ENCODE measurements around the gene TM4SF1. TPM values are rescaled to one million over a fixed set of nuclear protein-coding genes. Genes with fewer than 3 reads are reported as not detected.
"Not testable (repeated sequence)": the region's sequence is repeated elsewhere in the genome, so short reads cannot be mapped to it uniquely, and the experiment has no call there.

TM4SF1 gene
- polyA plus RNA-seq, 3 donors: 58.8 to 78.1 (median 59.2) TPM

DNA sequence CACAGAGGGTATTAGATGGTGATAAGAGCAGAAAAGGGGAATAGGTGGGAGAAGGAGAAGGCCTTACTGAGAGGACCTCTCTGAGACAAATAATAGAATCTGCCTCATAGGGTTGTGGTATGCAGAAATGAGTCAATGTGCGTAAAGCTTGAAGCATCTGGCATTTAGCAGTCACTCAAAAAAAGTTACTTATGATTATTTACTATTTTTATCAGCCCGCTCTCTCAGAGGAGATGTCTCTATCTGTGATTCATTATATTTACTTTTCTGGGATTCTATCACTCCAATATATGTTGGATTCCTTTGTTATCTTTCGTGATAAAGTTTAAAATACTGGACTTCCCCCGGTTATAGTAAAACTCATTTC lies 4.6 kb upstream of the TM4SF1 start:
- no peak for DNase-seq (ENCODE audit: extremely low read depth in 1 of 11, low read depth in 9 of 11, low spot score in 4 of 11)

GRCh38 chr3:149381173-149382100 lies 4.0 kb upstream of the TM4SF1 start:
- DNase-seq (ENCODE audit: extremely low read depth in 1 of 11, low read depth in 9 of 11, low spot score in 4 of 11): no peak

DNA sequence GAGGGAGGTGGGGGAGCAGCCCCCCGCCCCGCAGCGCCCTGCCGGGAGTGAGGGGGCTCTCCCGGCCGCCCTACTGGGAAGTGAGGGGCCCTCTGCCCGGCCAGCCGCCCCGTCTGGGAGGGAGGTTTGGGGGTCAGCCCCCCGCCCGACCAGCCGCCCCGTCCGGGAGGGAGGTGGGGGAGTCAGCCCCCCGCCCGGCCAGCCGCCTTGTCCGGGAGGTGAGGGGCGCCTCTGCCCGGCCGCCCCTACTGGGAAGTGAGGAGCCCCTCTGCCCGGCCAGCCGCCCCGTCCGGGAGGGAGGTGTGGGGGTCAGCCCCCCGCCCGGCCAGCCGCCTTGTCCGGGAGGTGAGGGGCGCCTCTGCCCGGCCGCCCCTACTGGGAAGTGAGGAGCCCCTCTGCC lies 2.8 kb upstream of the TM4SF1 start:
- not testable (repeated sequence) for DNase-seq (ENCODE audit: extremely low read depth in 1 of 11, low read depth in 9 of 11, low spot score in 4 of 11)

- no peak for DNase-seq (ENCODE audit: extremely low read depth in 1 of 11, low read depth in 9 of 11, low spot score in 4 of 11)
These were observed 1.2 kb upstream of the TM4SF1 start for GRCh38 chr3:149378478-149379309.

GRCh38 chr3:149376718-149377407 lies 586 bp downstream of the TM4SF1 start:
- peak in 1 of 11 donors; percentile 29 for DNase-seq (ENCODE audit: extremely low read depth in 1 of 11, low read depth in 9 of 11, low spot score in 4 of 11)

- no peak for DNase-seq (ENCODE audit: extremely low read depth in 1 of 11, low read depth in 9 of 11, low spot score in 4 of 11)
These were observed 1.8 kb downstream of the TM4SF1 start for GRCh38 chr3:149375501-149376196.

DNA sequence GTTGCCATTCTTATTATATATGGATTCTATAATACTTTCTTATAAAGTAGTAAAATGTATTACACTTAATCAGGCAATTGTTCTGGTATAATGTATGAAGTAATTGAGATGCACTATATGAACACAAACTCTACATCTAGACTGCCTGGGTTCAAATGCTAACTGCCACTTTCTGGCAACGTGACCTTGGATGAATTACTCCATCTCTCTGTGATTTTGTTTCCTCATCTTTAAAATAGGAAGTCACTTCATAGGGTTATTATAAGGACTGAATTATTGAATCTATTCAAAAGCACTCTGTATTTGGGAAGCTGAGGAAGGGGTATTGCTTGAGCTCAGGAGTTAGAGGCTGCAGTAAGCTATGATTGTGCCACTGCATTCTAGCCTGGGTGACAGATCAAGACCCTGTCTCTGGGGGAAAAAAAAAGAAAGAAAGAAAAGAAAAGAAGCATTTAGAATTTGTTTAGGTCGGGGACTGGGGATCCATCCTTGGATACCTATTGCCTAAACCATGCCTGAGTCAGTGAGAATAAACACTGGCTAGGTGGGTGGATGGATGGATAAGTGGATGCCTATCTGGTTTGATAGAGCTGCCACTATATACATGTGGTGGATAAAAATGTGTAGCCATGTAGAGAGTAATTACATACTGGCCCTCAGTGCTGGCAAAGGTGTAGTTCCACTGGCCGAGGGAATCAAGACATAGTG lies 2.5 kb downstream of the TM4SF1 start:
- no peak for DNase-seq (ENCODE audit: extremely low read depth in 1 of 11, low read depth in 9 of 11, low spot score in 4 of 11)

- DNase-seq (ENCODE audit: extremely low read depth in 1 of 11, low read depth in 9 of 11, low spot score in 4 of 11): no peak
These were observed 3.1 kb downstream of the TM4SF1 start for GRCh38 chr3:149374391-149374790.

- no peak for DNase-seq (ENCODE audit: extremely low read depth in 1 of 11, low read depth in 9 of 11, low spot score in 4 of 11)
These were observed 4.0 kb downstream of the TM4SF1 start for GRCh38 chr3:149373235-149374125.

GRCh38 chr3:149371723-149372114 lies 5.7 kb downstream of the TM4SF1 start:
- no peak for DNase-seq (ENCODE audit: extremely low read depth in 1 of 11, low read depth in 9 of 11, low spot score in 4 of 11)

DNA sequence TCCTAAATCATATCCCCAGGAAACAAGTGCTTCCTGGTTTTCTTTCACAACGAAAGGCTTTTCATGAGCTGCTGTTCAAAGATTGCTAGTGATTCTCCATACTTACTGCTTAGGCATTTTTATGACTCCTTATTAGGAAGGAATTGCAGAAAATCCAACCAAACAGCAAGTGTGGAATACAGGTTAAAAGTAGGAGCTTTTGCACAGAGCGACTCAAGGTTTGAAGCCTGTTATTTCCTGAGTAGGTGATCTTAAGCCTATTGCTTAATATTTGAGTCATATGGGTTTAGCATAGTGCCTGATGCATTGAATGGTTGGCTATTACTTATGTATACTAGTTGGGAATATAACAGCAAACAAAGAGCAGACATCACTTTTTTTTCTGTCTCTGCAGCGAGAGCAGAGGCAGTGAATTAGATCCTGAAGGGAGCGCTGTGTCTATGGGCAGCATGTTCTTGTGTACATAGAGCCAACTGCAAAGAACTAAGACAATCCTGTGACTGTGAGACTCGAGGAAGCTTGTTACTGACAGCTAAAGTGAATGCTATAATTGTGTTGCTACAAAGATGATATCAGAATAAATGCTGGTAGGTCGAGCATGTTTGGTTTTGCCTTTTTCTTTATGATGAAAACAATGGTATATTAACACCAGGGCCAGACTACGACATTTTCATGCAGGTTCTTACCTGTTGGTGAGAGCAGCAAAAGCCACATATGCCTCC lies 6.3 kb downstream of the TM4SF1 start:
- no peak for DNase-seq (ENCODE audit: extremely low read depth in 1 of 11, low read depth in 9 of 11, low spot score in 4 of 11)

DNA sequence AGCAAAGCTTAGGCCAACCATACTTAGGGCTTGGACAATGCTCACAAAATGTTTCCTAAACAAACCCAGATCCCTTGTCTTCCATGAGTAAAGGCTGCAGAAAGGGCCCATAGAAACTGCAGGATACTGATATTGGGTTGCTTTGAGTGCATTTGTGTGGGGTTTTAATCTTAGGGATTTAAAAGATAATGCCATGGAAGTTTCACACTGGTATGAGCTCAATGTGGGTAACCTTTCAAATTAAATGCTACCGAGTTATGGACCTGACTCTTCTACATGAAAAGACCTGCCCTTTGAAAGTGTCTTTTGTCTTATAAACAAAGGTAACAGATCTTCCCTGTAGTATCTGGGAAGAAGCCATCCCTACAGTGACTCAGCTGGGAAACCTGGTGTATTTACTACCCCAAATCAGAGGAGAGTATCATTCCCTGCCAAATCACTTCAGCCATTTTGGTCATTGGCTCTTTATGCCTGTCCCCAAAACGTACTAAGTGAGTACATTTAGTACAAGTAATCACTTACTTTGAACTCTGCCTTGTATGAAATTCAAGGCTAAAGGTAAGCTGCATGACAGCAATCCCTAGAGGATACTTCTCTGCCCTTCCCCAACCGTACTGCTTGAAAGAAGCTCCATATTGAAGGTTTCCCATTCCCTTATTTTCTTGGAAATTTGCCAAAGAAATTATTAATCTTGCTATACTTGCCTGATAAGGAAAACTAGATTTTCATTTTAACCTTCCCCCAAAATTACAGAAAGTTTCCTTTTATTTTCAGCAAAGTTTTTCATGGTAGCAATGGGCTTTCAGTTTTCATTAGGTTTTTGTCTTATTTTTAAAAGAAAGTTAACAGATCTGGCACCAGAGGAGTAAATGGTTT lies 7.2 kb downstream of the TM4SF1 start:
- DNase-seq (ENCODE audit: extremely low read depth in 1 of 11, low read depth in 9 of 11, low spot score in 4 of 11): no peak

GRCh38 chr3:149368674-149369497 lies 8.6 kb downstream of the TM4SF1 start:
- no peak for DNase-seq (ENCODE audit: extremely low read depth in 1 of 11, low read depth in 9 of 11, low spot score in 4 of 11)

DNA sequence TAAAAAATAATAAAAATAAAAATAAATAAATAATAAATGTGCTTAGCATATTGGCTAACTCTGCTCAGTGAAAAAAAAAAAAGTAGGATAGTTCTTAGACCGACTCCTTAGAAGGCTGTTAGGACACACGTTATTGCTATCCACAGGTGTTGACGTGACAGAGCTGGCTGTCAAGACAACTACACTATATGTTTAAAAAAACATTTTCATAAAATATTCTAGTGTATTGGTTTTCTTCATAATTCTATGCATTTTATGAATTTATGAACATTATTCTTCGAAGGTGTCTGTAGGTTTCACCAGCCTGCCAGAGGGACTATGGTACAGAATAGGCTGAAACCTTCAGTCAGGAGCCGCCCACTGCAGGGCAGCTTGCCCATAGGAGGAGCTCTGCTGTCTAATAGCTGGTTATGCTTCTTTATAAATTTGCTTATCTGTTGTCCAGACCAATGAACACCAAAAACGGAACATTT lies 9.2 kb downstream of the TM4SF1 start:
- no peak for DNase-seq (ENCODE audit: extremely low read depth in 1 of 11, low read depth in 9 of 11, low spot score in 4 of 11)

Data from renal cortex interstitium (tissue), 11 donors.